HPDE6-E6E7 (cell line): ENCODE measurements around the gene SLC22A7.

Source experiments
- DNase-seq: peaks from one replicate; pipeline ENCODE4 v3.0.0; 2011; ENCODE audit warnings: missing footprints; ENCODE audit errors: extremely low spot score

The SLC22A7 gene

DNA sequence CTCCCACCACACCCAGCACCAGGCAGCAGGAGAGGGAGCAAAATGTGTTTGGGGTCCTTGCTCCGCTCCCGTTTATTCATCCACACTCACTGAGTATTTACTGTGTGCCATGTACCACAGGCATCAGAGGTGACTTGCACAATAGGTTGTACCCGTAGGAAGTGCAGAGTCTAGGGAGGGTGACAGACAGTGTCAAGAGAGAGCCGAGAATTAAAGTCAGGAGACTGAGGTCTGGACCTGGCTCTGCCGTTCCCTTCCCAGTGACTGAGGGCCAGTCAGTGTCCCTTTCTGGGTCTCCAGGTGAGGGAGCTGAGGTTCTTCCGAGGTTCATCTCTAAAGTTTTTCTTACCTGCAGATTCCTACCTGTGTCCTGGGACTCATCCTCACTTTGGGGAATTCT is 32.5 kb upstream of the SLC22A7 start:
- DNase-seq, result no peak

DNA sequence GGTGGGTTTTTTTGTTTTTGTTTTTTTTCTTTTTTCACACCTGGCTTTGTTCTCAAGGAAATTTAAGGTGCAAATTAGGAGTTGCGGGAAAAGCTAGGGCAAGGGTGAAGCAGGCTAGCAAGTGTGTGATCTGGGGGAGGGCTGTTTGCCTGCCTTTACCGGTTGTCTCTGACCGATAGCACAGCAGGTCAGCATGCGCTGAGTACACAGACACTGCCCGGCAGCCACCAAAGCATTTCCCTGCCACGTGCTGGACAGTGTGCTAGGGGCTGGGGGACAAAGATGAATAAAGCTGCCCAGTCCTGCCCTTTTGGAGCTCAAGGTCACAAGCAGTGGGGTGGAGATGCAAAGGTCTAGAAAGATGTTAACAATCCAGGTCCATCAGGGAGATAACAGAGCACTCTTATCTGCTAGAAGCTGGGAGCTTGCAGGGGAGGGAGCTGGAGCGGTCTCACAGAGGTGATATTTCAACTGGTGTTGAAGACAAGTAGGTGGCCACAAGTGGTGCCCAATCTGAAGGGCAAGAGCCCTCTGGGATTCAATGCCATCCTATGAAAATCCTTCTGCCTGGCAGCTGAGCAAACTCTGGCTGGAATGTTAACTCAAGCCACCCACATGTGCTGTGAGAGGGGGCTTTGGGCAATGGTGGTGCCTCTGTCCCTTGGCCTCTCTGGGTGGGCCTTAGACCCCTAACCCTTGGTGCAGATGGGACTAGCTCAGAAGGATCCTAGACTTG is 30.3 kb upstream of the SLC22A7 start:
- DNase-seq, result no peak

DNA sequence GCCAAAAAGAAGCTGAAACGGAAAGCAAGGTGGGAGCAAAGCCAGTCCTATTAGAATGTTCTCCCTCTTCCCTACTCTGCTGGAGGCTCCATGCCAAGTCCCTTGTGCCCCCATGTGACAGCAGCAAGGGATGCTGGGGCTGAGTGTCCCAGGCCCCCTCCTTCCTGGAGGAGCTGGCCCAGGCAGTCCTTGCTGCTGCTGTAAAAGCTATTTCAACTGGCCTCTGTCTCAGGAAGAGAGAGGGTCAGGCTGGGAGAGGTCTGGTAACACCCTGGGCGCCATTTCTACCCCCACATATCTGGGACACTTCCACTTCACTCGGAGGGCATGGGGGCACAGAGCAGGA is 29.7 kb upstream of the SLC22A7 start:
- no peak for DNase-seq

DNA sequence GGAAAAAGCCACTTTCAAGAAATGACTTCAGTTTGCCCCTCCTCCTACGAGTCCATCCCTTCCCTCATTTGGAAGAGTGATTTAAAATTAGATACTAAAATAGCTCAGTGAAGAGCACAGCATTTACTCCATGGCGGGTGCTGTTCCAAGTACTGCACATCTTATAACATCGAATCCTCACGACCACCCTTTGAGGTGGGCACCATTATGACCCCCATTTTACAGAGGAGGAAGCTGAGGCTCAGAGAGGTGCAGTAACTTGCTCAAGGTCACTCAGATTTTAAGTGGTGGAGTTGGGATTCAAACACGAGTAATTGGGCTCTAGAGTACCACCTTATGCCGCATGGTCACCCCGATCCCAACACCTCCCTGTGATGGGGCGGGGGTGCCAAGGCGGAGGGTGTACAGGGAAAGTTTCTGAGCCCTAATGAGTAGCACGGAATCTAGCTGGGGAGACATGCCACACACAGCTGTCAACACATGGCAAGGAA is 29.2 kb upstream of the SLC22A7 start:
- no peak for DNase-seq

- no peak for DNase-seq
Observed at GRCh38 chr6:43269273-43270007, 28.6 kb upstream of the SLC22A7 start.

DNA sequence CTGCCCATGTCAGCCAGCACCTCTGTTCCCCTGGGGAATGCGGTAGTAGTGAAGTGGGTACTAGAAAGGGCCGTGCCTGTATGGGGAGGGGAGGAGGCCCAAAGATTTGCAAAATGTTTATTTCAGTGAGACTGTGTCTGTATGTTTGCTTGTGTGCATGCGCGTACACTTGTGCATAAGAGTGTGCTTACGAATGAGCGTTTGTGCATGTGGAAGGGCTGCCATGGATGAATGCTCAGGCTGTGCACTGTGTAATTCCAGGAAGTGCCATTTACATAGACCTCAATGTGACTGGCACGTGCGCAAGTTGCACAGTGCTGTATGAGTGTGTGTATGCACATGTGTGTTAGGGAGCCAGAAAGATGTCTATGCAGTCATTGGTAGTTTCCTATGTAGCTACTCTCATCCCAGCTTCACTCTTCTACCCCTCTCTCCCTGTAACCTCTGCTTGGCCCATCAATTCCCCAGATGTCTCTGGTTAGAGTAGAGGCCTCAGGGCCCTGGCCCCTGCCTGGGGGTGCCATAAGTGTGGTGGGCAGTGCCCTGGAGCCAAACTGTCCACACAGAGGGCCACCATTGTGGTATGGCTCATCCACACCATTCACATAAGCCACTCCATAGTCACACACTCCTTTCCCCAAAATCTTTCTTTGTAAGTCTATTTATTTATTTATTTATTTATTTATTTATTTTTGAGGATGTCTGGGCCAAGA is 26.8 kb upstream of the SLC22A7 start:
- DNase-seq, result no peak

DNA sequence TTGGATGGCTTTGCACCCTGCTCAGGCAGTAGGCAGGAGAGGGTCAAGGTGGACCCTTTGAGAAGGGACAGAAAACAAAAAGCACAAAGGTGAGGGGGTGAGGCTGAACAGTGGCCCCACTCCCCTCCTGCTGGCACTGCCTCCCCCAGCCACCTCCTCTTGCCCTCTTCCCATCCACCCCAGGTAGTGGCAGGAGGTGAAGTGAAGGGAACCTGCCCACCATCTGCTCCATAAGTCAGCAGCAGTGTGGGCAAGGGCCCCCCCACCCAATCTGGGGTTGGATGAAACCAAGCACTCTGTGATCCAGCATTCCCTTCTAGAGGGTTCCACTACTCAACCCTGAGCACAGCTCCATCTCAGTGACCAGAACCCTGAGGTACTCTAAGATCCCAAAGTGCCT is 26.1 kb upstream of the SLC22A7 start:
- no peak for DNase-seq

- DNase-seq, result no peak
Observed at GRCh38 chr6:43273707-43274106, 24.4 kb upstream of the SLC22A7 start.

DNA sequence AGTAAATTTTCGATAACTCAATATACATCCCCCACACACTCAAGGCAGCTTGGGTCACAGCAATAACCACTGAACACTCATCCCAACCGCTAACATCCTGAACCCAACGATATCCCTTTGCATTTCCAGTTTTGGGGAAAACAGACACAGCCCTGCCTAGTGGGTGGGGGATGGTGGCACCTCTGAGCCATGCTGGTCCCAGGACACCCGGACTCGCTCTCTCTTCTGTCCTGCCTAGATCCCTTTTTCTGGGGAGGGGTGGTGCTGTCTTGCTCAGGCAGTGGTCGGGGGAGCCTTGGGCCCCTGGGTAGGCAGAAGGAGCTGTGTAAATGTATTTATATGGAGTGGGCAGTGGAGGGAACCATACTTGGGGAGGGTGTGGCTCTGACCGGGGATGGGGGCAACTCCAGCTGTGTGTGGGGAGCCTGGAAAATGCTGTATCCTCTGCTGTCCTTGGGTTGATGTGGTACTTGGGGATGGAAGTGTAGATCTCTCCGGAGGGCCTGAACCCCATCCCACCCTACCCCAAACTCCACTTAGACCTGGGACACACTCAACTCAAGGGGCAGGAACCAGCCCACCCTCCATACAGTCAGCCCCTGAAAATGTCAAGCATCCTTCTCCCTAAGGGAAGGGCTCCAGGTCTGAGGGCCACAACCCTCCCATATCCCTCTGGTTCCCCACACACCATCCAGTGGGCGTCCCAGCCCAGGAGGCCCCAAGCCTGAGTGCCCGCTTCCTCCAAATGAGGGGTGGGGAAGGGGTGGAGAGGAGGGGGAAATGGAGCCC is 23.7 kb upstream of the SLC22A7 start:
- DNase-seq, result no peak

- DNase-seq, result no peak
Observed at GRCh38 chr6:43274916-43275597, 23.0 kb upstream of the SLC22A7 start.

DNA sequence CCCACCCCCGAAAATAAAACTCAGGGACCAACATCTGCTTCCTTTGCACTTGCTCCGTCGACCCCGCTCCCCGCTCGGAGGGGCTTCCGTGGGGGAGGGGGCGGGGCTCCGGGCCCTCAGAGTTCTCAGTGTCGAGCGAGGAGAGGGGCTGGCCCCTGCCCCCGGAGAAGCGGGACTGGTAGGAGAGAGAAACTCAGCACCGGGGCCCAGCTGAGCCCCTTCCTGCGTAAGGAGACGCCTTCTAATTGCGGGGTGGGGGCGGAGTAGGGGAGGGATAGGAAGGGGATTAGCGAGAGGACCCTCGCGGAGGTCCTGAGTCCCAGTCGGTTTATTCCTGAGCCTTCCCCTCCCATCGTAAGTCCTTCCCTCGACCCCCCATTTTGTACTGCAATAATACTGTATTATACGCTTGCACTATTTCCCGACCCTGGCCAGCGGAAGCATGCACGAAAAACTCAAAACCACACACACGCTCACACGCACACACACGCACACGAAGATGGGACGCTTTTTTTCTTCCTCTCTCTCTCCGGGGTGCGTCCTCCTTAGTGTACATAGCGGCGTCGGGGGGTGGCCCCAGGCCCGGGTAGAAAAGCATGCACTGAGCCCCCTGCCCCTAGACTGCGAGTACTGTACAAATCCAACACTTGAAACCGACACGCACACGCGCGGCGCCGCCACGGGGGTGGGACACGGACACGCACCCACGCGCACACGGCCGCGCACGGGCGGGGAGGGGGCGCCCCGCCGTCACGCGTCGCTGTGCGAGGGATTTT is 22.1 kb upstream of the SLC22A7 start:
- DNase-seq, result no peak

DNA sequence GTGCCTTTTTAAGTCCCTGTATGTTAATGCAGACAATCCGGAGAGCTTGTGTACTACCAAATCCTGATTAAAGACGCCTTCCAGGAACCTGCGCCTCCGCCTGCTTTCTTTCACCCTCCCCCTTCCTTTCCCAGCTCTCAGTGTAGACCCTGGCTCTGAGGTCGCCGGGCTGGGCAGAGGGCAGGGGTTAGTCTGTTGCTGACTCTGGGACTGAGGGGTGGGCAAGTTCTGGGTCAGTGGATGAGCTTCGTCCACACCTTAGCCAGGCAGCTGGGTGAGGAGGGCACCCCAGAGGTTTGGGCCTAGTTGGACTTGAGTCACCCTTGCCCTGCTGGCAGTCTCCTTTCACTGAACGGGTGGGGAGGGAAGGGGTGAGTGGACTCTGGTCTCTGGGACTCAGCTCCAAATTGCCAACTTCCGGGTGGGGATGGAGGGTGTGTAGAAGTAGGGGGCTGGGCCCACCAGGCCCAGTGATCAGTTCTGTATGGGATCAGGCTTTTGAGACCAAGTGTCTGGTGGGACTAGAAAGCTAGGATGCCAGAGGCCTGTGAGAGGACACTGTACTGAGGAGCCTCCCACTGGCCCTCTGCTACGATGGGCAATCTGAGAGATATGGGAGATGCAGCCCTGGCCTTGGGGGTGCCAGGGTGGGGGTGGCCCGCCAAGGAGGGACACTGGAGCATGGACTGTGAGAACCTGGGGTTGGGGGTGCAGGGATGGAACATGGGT is 21.3 kb upstream of the SLC22A7 start:
- no peak for DNase-seq

DNA sequence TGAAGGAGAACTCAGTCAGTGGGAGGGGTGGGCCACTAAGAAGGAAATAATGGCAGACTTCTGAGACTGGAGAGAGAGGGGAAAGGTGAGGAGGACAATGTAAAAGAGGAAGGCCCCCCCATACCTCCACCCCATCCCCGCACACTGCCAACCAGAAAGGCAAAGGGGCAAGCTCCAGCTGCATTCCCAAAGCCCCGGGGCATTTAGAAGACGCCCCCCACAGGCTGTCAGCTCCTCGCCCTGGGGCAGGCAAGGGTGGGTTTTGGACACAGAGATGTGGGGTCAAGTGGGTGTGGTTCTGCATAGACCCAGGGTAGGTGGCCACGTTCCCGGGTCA is 20.8 kb upstream of the SLC22A7 start:
- no peak for DNase-seq

GRCh38 chr6:43277643-43278523 is 20.2 kb upstream of the SLC22A7 start:
- no peak for DNase-seq

- DNase-seq, result peak; percentile 48
Observed at GRCh38 chr6:43278524-43279078, 19.5 kb upstream of the SLC22A7 start.

DNA sequence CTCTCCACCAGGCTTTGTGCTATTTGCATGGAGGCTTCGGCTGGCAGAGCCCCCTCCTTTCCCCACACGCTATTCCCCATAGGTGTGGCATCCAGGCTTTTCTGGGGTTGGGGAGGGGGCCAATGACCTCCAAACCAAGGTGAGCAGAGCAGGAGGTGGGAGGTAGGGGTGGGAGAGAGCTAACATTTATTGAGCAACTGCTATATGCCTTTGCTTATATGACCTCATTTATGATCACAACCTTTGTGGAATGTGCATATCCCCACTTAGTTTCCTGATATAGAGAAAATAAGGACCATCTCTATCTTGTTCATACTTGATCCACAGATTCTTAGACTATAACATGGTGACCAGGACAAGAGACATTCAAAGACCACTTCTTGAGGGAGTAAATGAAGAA is 17.8 kb upstream of the SLC22A7 start:
- DNase-seq, result no peak

GRCh38 chr6:43282060-43282459 is 16.0 kb upstream of the SLC22A7 start:
- no peak for DNase-seq

DNA sequence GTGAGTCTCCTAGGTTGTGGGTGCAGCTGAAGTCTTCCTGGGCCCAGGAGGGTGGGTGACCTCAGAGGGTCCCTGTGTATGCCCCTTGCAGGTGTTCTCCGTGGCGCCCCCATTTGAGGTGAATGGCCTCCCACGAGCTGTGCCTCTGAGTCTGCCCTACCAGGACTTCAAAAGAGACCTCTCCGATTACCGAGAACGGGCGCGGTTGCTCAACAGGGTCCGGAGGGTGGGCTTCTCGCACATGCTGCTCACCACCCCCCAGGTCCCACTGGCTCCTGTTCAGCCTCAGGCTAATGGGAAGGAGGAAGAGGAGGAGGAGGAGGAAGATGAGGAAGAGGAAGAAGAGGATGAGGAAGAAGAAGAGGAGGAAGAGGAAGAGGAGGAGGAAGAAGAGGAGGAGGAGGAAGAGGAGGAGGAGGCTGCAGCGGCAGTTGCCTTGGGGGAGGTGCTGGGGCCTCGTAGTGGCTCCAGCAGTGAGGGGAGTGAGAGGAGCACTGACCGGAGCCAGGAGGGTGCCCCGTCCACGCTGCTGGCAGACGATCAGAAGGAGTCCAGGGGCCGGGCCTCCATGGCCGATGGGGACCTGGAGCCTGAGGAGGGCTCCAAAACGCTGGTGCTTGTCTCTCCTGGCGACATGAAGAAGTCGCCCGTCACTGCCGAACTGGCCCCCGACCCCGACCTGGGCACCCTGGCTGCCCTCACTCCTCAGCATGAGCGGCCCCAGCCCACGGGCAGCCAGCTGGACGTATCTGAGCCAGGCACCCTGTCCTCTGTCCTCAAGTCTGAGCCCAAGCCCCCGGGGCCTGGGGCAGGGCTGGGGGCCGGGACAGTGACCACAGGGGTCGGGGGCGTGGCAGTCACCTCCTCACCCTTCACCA is 15.2 kb upstream of the SLC22A7 start:
- DNase-seq, result no peak
